Measurements from ENCODE around the gene APOL4.

DNA sequence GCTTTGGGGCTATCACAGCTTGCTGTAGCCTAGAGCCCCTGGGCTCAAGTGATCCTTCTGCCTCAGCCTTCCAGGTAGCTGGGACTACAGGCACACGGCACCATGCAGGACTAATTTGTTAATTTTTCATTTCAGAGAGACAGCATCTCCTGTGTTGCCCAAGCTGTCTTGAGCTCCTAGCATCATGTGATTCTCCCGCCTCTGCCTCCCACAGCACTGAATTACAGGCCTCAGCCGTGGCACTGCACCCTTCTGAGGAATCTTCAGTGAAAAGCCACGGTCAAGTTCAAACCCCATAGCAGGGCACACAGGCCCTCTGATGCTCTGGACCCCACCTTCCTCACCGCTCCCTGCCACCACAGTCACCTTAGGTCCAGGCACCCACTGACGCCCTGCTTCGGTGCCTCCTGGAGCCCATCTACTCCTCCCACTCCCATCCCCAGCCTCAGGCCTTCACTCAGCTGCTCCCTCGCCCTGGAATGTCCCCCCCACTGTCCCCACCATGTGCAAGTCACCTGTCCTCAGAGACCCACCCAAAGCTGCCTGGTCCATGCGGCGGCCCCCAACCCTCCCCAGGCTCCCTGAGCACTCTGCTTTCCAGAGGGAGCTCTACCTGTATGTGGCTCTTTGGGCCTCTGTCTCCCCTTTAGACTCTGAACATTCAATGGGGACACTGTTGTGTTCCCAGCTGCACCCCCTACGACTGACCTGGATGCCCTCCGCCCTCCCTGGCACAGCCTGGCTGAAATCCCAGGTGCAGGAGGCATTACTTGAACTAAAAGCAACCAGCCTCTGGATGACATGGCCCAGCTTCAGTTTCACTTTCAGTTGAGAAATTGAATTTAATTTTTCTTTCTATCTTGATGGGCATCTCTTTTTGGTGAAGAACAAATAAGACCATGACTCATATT, 36.1 kb upstream of the APOL4 start:
- TF ChIP-seq CTCF (conservative IDR thresholded peaks at IDR 0.05; ENCODE audit: low read length) (no peak), EZH2phosphoT487 (IDR thresholded peaks at IDR 0.05; ENCODE audit: borderline replicate concordance, low read depth, low read length) (no peak)

All from OCI-LY7 (cell line).